Measurements from ENCODE around the gene ZNF160.
A peak's percentile ranks its signal among the peaks of the same experiment; 100 is the strongest.
"Not testable (repeated sequence)": the region's sequence is repeated elsewhere in the genome, so short reads cannot be mapped to it uniquely, and the experiment has no call there.

The ZNF160 gene

GRCh38 chr19:53092723-53093122 lies 10.5 kb downstream of the ZNF160 start:
- DNase-seq (ENCODE audit: low spot score): no peak

- DNase-seq (ENCODE audit: low spot score): no peak
These were observed 11.6 kb downstream of the ZNF160 start for GRCh38 chr19:53091413-53092254.

DNA sequence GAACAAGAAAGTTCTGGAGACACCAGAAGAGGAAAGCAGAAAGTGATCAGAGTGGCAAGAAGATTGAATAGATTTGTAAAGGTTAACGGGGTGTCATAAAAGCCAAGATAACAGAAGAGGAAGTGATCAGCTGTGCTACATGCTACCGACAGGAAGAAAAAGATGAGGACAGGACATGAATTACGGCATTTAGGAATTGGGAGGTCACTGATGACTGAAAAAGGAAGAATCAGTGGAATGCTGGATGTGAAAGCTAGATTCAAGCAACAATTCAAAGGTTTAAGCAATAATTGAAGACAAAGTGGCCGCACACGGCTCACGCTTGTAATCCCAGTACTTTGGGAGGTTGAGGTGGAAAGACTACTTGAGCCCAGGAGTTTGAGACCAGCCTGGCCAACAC lies 15.1 kb downstream of the ZNF160 start:
- DNase-seq (ENCODE audit: low spot score): no peak

DNA sequence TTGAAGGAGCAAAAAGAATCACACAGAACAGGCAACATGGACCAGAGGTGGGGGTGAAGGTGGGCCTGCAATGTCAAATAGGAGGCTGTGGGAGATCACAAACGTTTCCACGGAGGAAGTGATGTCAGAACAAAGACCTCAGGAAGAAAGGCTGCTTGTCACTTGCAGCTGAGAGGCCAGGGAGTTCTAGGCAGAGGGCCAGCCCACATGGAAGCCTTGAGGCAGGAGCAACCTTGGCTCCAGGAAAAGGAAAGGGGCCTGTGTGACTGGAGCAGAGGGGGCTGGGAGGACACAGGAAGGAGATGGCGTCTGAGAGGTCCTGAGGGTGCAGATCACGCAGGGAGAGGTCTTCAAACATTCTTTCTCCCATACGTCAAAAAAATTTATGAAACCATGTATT lies 16.3 kb downstream of the ZNF160 start:
- DNase-seq (ENCODE audit: low spot score): peak; percentile 66

GRCh38 chr19:53085496-53085895 lies 17.7 kb downstream of the ZNF160 start:
- no peak for DNase-seq (ENCODE audit: low spot score)

- DNase-seq (ENCODE audit: low spot score): no peak
These were observed 20.3 kb downstream of the ZNF160 start for GRCh38 chr19:53082929-53083328.

DNA sequence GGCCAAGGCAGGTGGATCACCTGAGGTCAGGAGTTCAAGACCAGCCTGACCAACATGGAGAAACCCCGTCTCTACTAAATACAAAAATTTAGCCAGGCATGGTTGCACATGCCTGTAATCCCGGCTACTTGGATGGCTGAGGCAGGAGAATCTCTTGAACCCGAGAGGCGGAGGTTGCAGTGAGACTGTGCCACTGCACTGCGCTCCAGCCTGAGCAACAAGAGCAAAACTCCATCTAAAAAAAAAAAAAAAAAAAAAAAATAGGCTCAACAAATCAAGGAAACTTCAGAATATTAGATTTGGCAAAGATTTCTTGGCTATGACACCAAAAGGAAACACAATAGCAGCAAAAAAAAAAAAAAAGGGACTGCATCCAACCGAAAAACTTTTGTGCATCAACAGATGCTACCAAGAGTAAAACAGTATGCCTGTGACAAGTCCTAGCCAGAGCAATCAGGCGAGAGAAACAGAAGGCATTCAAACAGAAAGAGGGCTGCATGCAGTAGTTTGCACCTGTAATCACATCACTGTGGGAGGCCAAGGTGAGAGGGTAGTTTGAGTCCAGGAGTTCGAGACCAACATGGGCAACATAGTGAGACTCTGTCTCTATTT lies 23.8 kb downstream of the ZNF160 start:
- no peak for DNase-seq (ENCODE audit: low spot score)

DNA sequence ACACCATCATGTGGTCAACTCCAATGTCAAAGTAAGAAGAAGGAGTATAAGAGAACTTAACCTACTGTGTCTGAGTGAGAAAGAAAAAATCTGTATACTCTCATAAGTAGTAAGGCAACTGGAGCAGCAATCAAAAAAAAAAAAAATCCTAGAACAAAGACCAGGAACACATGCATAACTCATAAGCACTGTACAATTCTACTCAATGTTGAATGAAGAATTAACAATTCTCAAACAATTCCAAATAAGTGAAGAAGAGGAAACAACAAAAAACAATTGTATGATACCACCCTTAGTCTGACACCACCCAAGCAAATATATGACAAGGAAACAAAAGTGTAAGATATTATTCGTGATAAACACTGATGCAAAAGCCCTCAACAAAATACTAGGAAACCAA lies 24.6 kb downstream of the ZNF160 start:
- DNase-seq (ENCODE audit: low spot score): no peak

DNA sequence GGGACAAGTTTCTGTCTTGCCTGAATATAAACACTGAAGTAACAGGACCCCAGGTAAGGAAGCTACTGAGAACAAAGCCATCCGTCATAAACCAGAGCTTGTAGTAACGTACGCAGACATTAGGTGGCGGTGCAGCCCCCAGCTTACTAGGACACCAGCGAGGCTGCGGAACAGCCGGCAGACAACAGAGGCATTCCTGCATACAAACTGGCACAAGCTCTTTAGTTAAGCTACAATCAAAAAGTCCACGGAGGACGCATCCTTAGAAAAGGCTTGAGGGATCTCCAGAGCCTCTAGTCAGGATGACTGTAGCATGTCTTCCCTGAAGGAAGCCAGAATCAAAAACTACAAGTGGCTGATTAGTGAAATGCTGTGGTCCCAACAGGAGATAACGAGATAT lies 26.2 kb downstream of the ZNF160 start:
- DNase-seq (ENCODE audit: low spot score): peak; percentile 91

GRCh38 chr19:53068834-53069233 lies 34.4 kb downstream of the ZNF160 start:
- DNase-seq (ENCODE audit: low spot score): no peak

DNA sequence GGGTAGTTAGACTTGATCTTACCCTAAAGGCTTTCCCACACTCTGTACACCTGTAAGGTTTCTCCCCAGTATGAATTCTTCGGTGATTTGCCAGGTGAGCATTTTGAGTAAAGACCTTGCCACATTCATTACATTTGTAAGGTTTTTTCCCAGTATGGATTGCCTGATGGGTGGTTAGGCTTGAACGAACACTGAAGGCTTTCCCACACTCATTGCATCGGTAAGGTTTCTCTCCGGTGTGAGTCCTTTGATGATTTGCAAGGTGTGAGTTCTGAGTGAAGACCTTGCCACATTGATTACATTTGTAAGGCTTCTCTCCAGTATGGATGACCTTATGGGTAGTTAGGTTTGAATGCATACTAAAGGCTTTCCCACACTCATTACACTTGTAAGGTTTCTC lies 35.0 kb downstream of the ZNF160 start:
- no peak for DNase-seq (ENCODE audit: low spot score)

DNA sequence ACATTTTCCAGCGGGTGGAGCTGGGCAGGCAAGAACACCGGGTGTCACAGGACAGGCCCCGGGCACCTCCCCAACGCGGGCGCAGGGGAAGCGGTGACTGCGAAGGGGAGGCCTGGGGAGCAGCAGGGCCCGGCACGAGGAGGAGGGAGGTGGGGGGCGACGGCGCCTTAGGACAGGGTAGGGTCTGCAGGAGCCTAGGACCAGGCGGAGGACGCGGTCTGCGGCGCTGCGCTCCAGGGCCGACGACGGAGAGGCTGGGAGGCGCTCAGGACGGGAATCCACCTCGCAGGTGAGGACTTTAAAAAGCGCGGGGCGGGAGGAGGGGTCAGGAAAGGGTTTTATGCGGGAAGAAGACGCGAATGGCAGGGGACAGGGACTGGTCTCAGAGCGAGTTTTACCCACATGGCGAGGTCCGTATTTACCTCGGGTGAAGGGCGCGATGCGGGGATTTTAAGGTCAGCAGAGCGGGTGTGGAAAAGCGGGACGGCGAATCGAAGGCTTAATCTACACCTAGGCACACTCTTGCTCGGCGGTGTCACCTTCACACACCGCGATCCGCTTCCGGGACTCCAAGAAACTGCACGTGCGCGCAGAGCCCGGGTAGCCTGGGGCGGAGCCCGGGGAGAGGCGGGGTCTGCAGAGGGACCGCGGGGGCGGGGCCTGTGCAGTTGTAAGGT lies 45.2 kb downstream of the ZNF160 start:
- no peak for DNase-seq (ENCODE audit: low spot score)

DNA sequence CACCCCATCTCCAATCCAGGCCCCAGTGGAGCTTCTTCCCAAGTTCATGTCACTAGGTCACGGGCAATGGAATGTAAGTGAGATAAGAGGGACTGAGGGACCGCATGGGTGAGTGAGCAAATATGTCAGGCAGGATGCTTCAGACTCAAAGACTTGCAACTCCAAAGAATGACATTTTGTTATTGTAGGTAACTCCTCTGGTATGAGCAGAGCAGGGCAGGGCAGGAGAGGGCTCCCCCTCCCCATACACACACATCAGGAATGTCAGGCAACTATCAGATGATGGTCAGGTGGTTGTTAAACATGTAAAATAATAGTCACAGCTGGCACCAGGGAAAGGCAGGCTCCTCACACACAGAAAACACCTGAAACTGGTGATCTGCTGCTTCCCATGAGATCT lies 48.1 kb downstream of the ZNF160 start:
- DNase-seq (ENCODE audit: low spot score): no peak

GRCh38 chr19:53047379-53047778 lies 55.8 kb downstream of the ZNF160 start:
- DNase-seq (ENCODE audit: low spot score): no peak

GRCh38 chr19:53045536-53045935 lies 57.7 kb downstream of the ZNF160 start:
- no peak for DNase-seq (ENCODE audit: low spot score)

- DNase-seq (ENCODE audit: low spot score): no peak
These were observed 61.9 kb downstream of the ZNF160 start for GRCh38 chr19:53041366-53041765.

DNA sequence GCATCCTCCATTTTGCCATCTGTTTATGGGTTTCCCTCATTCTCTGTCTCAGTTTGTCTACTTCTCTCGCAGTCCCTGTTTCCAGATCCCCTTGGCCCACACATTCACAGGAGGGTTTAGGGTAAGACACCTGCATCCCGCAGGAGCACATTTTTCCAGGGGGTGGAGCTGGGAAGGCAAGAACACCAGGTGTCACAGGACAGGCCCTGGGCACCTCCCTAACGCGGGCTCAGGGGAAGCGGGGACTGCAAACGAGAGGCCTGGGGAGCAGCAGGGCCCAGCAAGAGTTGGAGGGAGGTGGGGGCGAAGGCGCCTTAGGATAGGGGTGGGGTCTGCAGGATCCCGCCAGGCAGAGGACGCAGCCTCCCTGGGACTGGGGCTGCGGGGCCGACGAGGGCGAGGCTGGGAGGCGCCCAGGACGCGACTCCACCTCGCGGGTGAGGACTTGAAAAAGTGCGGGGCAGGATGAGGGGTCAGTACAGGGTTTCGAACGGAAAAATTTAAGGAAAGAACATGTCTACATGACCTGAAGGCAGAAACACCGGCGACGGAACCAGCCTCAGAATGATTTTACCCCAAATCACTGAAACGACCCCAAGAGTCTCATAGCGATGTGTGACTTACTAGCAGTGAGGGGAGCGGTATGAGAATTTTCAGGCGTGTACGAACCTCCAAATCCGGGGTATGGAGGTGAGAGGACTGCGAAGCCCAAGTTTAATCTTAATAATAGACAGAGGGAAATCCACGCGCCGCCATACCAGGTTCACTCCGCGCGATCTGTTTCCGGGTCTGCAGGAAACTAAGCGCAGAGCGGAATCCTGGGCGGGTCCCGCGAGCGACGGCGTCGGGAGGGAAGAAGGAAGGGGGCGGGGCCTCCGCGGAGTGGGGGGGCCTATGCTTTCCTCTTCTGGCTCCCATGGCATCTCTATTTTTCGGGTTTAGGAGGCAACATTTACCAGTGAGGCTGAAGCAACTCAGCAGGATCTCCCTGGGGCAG lies 65.8 kb downstream of the ZNF160 start:
- peak; percentile 40 for DNase-seq (ENCODE audit: low spot score)

- DNase-seq (ENCODE audit: low spot score): no peak
These were observed 68.1 kb downstream of the ZNF160 start for GRCh38 chr19:53034948-53035675.

GRCh38 chr19:53034054-53034453 lies 69.2 kb downstream of the ZNF160 start:
- no peak for DNase-seq (ENCODE audit: low spot score)

- not testable (repeated sequence) for DNase-seq (ENCODE audit: low spot score)
These were observed 74.9 kb downstream of the ZNF160 start for GRCh38 chr19:53028306-53028705.

GRCh38 chr19:53019684-53020083 lies 83.5 kb downstream of the ZNF160 start:
- no peak for DNase-seq (ENCODE audit: low spot score)
